ENCODE results near the gene HAAO.

Gene HAAO

DNA sequence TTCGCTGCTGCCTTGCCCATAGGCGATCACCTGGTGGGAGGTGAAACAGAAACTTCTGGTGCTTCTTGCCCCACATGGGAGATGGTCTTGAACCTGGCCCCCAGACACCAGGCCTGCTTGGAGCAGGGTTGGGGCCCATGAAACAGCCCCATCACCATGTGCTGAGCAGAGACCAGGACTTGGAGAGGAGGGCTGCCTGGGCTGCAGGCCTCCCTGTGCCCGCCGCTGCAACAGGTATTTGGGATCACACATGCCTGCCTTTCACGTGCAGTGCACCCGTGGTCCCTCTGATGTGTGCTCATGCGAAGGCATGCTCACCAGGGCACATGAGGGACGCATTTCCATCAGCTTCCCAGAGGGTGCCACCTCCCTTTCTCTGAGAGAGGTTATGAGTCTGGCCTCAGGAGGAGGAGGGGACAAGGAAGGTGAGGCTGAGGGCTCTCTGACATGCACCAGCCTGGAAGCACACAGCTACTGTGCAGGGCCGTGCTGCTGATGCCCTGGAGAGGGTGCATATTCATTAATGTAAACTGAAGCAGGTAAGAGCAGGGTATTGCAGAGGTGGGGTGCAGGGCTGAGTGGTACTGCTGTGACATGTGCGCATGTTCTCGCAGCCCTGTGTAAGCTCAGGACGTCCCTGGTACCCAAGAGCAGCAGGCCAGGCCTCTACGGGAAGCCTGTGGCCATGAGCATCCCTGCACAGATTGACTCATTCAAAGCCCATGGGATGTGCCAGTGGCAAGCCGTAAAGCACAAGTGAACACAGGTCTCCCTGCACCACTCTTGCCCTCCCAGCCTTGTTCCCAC, 24.3 kb downstream of the HAAO start:
- no peak for DNase-seq (ENCODE audit: low spot score)

DNA sequence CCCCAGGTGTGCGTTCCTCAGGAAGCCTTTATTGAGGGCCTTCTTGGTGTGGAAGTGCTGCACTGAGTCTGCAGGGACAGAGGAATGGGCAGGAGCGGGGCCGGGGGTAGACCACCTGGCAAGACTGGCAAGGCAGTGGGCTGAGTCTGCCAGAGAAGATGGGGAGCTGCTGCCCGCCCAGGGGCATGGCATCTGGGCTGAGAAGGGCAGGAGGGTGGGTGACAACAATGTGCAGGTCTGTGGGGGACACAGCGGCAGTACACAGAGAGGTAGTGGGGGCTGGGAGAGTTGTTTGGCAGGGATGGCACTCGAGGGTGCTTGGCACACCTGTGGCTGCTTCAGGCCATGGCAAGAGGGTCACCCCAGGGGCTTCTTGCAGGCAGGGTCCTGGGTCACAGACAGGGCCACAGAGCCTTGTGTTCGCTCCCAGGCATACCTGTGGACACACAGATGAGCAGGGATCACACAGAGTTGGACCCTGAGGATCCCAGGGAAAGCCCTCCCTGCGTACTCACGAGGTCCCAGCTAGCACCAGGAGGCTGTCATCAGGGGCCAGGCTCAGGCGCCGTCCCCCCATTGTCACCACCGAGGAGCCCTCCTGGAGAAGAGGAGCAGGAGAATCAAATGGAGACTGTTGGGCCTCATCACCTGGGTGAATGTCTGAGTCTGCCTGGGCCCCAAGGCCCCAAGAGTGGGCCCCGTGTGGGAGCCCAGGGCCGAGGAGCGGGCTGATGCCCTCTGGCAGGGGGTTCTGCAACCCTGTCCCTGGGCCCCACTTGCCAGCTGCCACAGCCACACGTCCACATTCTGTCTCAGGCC, 25.1 kb downstream of the HAAO start:
- no peak for DNase-seq (ENCODE audit: low spot score)

DNA sequence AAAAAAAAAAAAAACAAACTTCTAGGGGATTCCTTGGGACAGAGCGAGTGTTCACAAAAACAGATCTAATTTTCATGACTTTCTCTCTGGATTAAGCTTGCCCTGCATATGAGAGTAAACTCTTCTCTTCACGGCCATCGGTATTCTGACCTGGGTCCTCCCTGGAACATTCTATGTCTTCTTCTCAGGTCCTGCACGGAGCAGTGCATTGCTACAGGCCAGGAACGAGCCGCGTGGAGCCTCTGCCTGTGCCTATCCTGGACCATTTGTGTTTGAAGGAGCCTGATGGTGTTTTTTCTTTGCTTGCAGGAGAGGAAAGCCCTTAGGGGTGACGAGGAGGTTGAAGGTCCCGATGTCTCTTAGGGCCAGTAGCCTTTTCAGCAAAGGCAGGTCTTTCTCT, 26.7 kb downstream of the HAAO start:
- DNase-seq (ENCODE audit: low spot score) = no peak

DNA sequence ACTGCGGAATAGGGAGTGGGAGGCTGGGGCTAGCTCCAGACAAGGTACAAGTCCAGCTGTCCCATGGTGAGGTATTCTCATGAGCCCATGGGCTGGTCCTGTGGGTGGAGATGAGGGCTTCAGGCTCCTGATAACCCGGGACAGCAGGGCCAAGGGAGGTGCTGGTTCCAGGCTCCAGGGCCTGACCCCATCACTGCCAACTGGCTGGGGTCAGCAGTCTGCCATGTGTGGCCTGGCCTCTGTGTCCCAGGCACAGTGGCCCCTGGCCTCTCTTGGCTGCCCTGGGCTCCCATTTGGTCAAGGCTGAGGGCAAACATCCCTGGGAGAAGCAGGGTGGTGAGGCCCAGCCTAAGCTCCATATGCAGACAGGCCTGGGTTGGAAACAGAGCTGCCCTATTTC, 27.5 kb downstream of the HAAO start:
- no peak for DNase-seq (ENCODE audit: low spot score)

DNA sequence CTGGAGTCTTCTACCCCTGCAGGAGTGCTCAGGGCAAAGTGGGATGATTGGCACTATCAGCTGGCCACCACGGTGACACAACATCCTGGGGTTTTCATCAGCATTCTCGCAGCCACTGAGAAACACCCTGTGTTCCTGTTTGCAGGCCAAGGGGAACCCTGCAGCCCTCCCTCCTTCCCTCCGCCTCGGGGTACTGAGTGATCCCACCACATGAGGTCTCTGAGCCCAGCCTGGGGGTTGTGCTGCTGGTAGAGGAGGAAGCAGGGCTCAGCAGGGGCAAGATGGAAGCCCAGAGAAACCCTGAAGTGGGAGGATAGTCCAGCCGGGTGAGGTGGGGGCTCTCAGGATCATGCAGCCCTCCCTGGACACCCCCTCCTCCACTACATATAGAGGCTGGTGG, 28.3 kb downstream of the HAAO start, which contains the start of gene OXER1:
OXER1 (minus strand) TSS at position 40 of the 400 bp plus-strand sequence. CDS start 73 bp downstream, outside the sequence.
- no peak for DNase-seq (ENCODE audit: low spot score)

DNA sequence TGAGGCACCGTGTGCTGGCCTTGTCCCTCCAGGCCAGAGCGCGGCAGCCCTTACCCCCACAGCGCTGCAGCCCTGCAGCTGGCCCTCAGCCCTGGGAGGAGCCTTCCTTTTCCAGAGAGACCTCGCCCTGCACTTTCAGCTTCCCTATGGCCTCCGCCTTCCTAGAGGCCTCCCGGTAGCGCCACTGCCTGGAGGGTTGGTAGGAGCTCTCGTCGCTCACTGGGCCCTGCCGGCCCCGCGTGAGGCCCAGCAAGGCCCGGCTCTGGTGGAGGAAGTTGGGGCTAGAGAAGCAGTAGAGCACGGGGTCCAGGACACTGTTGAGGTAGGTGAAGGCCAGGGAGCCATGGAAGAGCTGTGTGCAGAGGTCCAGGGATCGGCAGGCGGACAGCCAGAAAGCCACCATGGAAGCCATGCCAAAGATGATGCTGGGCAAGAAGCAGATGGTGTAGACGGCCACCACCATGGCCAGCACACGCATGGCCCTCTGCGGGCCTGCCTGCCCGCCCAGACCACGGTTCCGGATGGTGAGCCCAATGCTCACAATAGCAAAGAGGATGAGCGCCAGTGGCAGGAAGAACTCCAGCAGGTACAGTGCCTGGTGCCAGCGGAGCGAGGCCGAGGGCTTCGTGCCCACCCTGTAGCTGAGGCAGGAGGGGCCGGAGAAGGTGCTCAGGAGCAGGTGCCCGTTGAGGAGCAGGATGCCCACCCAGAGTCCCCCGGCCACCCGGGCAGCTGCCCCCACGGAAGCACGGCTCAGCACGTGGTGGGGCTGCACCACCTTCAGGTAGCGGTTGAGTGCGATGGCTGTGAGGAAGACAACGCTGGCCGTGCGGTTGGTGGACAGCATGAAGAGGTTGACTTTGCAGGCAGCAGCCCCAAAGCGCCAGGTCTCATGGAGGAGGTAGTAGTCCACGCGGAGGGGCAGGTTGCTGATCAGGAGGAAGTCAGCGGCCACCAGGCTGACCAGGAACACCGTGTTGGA, 29.3 kb downstream of the HAAO start:
- DNase-seq (ENCODE audit: low spot score) = no peak

DNA sequence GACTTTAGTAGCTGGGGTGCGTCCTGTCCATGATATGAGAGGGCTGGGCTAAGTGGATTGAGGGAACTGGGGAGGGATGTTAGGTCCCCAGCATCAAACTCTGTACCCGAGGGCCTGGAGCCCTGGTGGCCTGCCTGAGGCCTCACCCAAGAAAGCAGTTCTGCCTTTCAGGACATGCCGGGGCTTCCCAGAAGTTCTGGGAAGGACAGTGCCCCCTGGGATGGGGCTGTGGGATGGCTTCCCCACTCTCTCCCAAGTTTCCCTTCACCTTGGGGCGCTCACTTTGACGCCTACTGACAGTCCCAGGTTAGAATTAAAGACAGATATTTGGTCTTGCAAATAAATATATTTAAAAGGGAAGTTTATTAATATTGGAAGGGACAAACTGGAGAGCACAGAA, 30.2 kb downstream of the HAAO start:
- DNase-seq (ENCODE audit: low spot score) = no peak

DNA sequence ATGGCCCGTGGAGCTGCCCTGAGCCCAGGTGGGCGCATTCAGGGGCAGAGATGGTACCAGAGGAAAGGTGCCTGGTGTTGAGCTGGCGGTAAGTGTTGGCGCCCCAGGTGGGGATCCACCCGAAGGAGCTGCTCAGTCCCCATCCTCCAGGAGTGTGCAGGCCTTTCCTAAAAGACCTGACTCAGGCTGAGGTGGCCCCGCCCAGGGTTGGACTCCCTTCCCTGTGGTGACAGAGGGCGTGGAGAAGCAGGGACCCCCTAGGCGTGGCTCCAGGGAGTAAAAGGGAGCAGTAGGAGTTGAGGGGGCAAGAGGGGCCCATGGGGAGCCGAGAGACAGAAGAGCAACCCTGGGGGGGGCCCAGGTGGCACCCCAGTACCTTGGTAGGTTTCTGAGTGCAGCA, 30.8 kb downstream of the HAAO start:
- no peak for DNase-seq (ENCODE audit: low spot score)

DNA sequence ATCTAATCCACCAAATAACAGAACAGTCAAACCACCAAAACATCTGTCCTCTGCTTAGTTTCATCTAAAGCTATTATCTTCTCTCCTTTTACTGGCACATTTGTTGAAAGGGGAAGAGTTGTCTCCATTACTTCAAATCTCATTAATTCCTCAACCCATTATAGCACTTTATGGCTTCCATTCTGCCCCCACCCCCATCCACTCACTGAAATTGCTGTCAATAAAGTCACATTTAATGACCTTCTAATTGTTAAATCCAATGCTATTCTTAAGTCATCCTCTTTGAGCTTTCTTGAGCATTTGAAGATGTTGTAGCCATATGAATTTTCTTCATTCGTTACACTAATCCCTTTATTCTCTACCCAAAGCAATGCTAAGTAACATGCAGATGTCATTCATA, 33.6 kb downstream of the HAAO start:
- DNase-seq (ENCODE audit: low spot score) = no peak

DNA sequence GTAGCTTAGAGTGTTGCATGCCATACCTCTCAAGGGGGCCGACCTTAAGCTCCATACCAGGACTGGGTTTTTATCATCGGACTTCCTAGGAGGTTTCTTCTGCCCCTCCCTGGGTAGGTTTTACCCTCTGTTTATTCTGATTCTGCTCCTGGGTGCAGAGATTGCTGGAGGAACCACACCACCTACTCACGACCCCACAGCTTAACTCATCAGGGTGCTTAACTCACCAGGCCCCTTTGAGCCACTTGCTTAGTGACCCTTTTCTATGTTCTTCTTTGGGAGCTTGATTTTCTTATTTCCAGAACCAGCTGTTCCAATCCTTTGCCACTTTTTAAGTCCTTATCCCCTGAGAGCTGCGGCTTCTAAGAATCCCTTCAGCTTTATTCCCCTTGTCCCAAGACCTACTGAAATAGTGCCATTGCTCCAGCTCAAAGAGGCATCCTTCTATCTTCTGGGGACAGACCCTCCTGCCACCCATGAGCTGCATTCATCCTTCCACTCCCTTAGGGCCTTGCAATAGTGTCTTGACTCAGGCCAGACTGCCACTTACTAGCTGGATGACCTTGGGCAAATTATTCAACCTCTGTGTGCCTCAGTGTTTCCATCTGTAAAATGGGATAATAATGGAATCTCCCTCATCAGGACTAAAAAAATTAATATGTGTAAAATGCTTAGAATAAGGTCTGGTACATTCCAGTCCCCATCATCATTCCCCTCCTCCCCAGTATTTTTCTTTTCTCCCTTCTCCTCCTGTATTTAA, 34.2 kb downstream of the HAAO start:
- DNase-seq (ENCODE audit: low spot score) = no peak

DNA sequence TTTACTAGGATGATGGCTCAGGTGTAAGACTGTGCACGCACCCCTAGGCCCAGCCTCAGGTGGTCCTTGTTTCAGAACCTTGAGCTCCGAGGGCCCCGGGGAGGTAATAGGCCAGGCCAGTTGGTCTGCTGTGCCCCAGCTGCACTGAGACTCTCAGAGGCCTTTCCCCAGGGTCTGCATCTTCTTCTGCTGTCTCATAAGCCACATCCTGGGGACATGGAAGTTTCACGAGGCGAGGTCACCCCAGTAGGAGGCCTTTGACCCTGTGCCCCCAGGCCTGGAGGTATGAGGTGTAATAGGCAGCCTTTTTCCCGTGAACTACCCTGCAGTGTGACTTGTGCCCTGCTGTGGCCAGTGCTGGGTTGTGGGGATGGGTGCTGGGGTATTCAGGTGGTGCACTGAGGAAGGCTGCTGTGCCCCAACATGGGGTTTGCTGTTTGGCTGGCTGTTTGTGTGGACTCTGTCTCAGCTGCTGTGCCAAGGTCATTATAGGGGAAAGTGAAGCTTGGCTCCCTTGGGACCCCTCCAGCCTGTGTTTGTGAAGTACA, 35.3 kb downstream of the HAAO start:
- no peak for DNase-seq (ENCODE audit: low spot score)

DNA sequence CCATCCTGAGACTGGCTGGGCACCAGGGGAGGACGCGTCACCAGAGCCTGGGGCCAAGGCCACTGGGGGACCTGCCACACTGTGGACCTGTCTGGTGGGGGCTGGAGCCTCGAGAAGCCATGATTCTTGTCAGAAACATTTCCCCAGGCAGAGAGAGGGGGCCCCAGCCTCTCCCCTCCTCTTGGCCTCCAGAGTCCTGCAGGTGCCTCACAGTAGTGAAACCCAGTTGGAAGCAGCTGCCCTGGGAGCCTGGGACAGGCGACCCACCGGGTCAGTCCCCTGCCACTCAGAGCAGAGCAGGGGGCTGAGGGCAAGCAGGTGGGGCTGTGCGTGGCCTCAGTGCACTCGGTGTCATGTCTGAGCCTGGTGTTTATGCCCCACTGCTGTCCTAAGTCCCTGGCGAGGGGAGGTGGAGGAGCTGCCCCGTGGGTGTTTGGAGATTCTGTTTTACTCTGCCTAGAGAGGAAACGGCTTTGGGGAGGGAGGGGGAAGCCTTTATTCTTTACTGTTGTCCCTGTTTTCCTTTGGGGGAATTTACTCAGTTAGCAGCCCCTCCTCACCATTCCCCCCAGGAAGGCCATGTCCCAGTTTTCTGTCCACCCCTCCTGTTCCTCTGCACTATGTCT, 36.1 kb downstream of the HAAO start:
- DNase-seq (ENCODE audit: low spot score) = no peak

DNA sequence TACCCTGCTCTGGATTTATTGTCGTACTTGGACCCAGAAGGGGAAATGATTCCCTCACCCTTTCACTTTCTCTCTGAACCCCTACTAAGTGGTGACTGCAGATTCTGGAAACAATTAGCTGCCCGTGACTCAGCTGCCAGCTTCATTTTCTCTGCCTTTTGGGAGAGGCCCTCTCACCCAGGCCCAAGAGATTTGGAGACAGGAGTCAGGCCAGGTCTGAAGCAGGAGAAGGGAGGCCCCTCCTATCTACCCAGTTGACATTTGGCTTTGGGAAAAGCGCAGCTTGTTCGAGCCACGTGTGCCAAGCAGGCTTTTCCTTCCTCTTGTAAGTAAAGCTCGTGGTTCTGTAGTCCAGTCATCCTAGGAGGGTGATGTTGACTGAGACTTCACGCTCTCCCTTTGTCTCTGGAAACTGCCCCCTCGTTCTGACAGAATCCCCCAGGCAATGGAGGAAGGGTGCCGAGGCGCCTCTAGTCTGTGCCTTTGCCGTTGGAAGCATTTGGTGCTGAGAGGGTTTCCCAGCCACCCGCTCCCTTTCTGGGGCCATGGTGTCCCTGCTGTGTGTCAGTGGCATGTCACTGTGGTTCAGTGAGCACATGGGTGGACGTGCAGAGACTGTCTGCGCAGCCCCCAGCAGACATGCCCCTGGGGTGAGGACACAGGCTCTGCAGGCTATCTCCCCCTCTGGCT, 37.0 kb downstream of the HAAO start:
- no peak for DNase-seq (ENCODE audit: low spot score)

DNA sequence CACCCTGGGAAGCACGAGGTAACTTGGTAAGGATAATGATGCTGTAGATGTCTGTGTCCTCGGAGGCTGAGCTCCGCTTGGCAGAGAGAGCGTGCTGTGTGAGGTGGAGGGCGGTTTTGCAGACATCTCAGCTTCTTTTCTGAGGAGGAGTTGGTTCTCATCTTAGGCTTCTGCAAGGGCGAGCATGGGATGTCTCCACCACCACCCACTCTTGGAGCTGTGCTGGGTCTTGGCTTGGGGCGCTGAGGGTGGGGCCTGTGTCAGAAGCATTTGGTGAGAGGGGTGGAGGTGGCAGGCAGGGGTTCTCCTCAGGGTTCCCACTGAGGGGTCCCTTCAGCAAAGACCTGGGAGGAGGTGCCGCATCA, 37.6 kb downstream of the HAAO start:
- DNase-seq (ENCODE audit: low spot score) = no peak

DNA sequence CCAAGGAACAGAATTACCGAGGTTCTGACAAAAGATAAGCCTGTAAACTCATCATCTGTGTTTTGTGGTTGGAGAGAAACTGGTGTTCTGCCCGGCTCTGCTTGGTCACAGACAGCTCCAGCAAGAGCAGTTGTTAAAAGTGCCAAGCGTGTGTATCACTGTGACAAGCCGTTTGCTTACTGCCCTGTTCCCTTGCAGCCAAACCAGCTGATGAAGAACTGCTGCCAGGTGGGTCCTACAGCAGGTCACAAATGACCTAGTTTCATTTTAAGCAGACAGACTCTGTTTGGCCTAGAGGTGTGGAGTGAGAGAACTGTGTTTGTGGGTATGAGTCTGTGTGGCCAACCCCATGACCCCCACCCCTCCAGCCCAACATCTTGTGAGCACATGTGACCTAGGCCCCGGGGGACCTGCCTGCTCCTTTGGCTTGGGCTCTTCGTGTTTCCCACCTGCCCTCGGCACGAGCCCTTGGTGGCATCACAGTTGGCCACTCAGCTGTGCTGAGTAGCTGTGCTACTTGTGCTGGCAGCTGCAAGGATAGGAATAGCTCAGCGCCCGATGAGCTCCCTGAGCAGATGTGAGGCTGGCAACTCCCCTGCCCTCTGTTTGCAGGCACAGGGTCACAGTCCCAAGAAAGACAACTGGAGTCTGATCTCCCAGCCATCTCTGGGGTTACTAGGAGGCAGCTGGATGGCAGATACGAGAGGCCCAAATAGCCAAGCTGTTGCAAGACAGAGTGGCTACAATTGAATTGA, 38.2 kb downstream of the HAAO start:
- no peak for DNase-seq (ENCODE audit: low spot score)

DNA sequence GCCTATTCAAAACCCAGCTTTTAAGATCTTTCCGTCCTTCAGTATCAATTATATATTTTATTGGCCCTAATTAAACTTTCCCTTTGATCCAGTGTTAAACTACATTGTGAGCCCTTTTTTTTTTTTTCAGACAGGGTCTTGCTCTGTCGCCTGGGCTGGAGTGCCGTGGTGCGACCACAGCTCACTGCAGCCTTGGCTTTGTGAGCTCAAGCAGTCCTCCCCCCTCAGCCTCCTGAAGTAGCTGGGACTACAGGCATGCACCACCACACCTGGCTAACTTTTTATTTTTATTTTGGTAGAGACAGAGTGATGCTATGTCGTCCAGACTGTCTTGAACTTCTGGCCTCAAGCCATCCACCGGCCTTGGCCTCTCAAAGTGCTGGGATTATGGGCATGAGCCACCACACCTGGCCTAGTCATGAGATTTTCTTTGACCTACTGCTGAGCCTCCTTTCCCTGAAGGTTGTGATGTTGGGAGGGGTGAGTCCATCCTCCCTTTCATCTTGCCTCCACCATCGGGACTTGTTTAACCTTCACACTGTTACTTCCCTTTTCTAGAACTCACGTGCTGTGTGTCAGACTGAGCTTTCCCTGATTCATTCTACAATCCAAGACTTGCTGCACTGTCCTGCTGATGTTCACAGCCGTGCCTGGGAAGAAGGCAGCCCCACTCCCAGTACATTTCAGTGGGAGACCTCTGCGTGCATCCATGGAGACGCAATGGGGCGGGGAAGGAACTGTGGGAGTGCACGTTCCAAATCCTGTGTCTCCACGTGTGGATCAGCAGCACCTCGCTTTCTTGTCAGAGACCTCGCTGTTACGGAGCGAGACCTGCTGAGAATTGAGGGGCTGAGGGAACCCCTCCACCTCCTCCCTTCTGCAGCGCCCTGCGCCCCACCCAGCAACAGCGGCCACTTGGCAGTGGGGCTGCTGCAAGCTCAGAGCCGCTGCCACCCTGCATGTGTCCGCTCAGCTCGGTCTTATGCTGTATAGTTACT, 39.3 kb downstream of the HAAO start:
- no peak for DNase-seq (ENCODE audit: low spot score)

DNA sequence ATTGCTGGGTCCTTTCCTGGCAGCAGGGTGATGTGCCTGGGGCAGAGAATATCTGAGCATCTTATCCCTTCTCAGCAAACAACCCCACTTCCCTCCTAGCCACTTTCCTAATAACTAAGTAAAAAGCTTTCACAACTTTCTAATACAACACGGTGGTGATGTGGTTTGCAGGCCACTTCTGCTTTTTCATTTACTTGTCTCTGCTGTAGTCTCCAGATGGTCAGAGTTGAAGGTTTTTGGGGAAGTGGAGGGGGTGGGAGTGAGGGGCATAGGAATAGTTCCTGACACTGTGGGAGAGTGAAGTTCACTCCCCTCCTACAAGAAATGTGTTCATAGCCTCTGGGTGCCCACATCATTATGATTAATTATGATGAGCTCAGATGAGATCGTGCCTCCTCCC, 40.1 kb downstream of the HAAO start:
- DNase-seq (ENCODE audit: low spot score) = no peak

DNA sequence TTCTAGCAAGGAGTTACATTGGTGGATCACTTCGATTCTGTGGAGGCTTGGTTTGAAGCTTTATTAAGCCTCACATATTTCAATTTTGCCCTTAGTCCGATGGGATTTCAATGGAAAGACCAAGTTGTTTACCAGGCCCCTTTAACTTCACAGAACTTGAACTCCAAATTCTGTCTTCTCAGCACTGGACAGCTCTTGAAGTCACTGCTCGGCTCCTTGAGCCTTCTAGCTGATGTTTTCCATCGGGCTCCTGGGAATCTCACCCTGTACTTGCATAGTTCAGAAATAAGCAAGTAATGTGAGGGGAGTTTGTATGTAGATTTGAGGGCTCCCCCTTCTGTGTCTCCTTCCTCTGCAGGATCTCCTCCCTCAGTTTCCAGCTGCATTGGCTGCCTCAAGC, 43.5 kb downstream of the HAAO start:
- no peak for DNase-seq (ENCODE audit: low spot score)

Data from iPS-NIHi11 (cell line).